Parathyroid adenoma (tissue), 2 donors: ENCODE results near the gene B4GALNT3.

ENCODE experiments used
- H2AFZ ChIP-seq: fragments of 300-600 bp; sonication (generic); one replicate; pipeline ENCODE4 v1.7.0; 2017; ENCODE audit warnings: antibody characterized with exemption, mild to moderate bottlenecking
- H3K27ac ChIP-seq: fragments of 300-600 bp; sonication (generic); one replicate; pipeline ENCODE4 v1.7.0; 2017
- H3K27me3 ChIP-seq: fragments of 300-600 bp; sonication (generic); one replicate; pipeline ENCODE4 v1.7.0; 2017; ENCODE audit warnings: low read length; ENCODE audit not compliant: control insufficient read depth, insufficient read depth
- H3K36me3 ChIP-seq: fragments of 300-600 bp; sonication (generic); one replicate; pipeline ENCODE4 v1.7.0; 2017; ENCODE audit warnings: low read length; ENCODE audit not compliant: control insufficient read depth, insufficient read depth
- H3K4me1 ChIP-seq: fragments of 300-600 bp; sonication (generic); one replicate; pipeline ENCODE4 v1.7.0; 2017; ENCODE audit warnings: control low read depth
- H3K4me2 ChIP-seq: fragments of 300-600 bp; sonication (generic); one replicate; pipeline ENCODE4 v1.7.0; 2017; ENCODE audit warnings: low read length
- H3K4me3 ChIP-seq: fragments of 300-600 bp; sonication (generic); one replicate; pipeline ENCODE4 v1.7.0; 2017; ENCODE audit warnings: low read depth, low read length
- H3K79me2 ChIP-seq: fragments of 300-600 bp; sonication (generic); one replicate; pipeline ENCODE4 v1.7.0; 2017; ENCODE audit warnings: control low read depth
- H3K9ac ChIP-seq: fragments of 300-600 bp; sonication (generic); one replicate; pipeline ENCODE4 v1.7.0; 2017; ENCODE audit warnings: mild to moderate bottlenecking
- H3K9me3 ChIP-seq: fragments of 300-600 bp; sonication (generic); one replicate; pipeline ENCODE4 v1.7.0; 2017; ENCODE audit warnings: low read length; ENCODE audit not compliant: control insufficient read depth
- CTCF ChIP-seq: fragments of 300-600 bp; sonication (generic); IDR thresholded peaks from one replicate; pipeline ENCODE4 v1.7.0; 2017; ENCODE audit warnings: antibody characterized with exemption, mild to moderate bottlenecking
- donor health status: primary hyperparathyroidism.

Gene B4GALNT3

GRCh38 chr12:586318-587071 lies 126.8 kb downstream of the B4GALNT3 start:
- no peaks in the 10 kb centered on the region for H3K36me3 ChIP-seq
- no peak overlapping the region for H3K27ac ChIP-seq
- no peak overlapping the region for H3K9ac ChIP-seq
- no peaks in the 10 kb centered on the region for H3K9me3 ChIP-seq
- no peaks in the 10 kb centered on the region for H3K79me2 ChIP-seq
- H3K27me3 ChIP-seq, result no peaks in the 10 kb centered on the region
- H3K4me3 ChIP-seq, result no peak overlapping the region
- H2AFZ ChIP-seq, result no peak overlapping the region
- no peaks in the 10 kb centered on the region for H3K4me1 ChIP-seq
- no peak for TF ChIP-seq CTCF
- H3K4me2 ChIP-seq, result no peak overlapping the region

GRCh38 chr12:587132-588023 lies 127.6 kb downstream of the B4GALNT3 start:
- H3K4me3 ChIP-seq, result no peak overlapping the region
- no peak overlapping the region for H2AFZ ChIP-seq
- no peak overlapping the region for H3K9ac ChIP-seq
- H3K36me3 ChIP-seq, result no peaks in the 10 kb centered on the region
- H3K27me3 ChIP-seq, result no peaks in the 10 kb centered on the region
- H3K79me2 ChIP-seq, result no peaks in the 10 kb centered on the region
- no peak for TF ChIP-seq CTCF
- H3K9me3 ChIP-seq, result no peaks in the 10 kb centered on the region
- H3K4me1 ChIP-seq, result no peaks in the 10 kb centered on the region
- H3K4me2 ChIP-seq, result no peak overlapping the region
- no peak overlapping the region for H3K27ac ChIP-seq

DNA sequence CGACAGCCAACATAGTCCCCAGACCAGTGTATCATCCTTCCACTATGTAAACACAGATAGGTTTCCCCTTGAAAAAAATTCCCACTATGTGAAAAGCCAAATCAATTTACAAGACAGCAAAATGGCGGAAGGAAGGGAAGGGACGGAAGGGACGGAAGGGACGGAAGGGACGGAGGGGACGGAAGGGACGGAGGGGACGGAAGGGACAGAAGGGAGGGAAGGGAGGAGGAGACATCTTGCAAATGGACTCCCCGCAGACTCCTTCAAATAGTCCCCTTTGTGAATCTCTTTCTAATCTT lies 128.2 kb downstream of the B4GALNT3 start:
- Histone ChIP-seq H2AFZ (no peak overlapping the region), H3K4me2 (no peak overlapping the region), H3K36me3 (no peaks in the 10 kb centered on the region), H3K9me3 (no peaks in the 10 kb centered on the region), H3K4me1 (no peaks in the 10 kb centered on the region), H3K4me3 (no peak overlapping the region), H3K79me2 (no peaks in the 10 kb centered on the region), H3K9ac (no peak overlapping the region), H3K27me3 (no peaks in the 10 kb centered on the region), H3K27ac (no peak overlapping the region)
- TF ChIP-seq CTCF, result no peak

DNA sequence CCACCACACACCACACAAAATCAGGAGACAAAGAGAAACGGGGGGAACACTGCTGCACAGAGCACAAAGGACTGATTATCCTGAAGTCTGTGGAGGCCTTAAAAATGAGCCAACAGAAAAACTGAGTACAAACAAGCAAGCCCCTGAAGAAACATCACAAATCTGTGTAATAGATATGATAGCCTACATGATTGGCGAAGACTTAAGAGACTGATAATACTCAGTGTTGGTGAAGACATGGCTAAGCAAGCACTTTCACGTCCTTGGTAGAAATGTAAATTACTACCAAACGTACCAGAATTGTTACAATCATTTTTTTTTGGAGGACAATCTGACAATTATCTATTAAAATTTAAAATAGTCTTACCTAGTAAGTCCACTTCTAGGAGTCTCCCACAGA lies 128.9 kb downstream of the B4GALNT3 start:
- Histone ChIP-seq H3K9me3 (no peaks in the 10 kb centered on the region), H3K27me3 (no peaks in the 10 kb centered on the region), H3K4me3 (no peak overlapping the region), H3K27ac (no peak overlapping the region), H3K79me2 (no peaks in the 10 kb centered on the region), H3K36me3 (no peaks in the 10 kb centered on the region), H3K9ac (no peak overlapping the region), H3K4me2 (no peak overlapping the region), H3K4me1 (no peaks in the 10 kb centered on the region), H2AFZ (no peak overlapping the region)
- no peak for TF ChIP-seq CTCF
